Stimulated activated effector memory CD8-positive, alpha-beta T cell treated with anti-CD3 and anti-CD28 coated beads, Interleukin-12 subunit alpha, Interleukin-12 subunit beta, amount 100 ng/mL, for 72 hours (primary cell): ENCODE data around the gene GNL1.
A peak's percentile ranks its signal among the peaks of the same experiment; 100 is the strongest.
"Not testable (repeated sequence)": the region's sequence is repeated elsewhere in the genome, so short reads cannot be mapped to it uniquely, and the experiment has no call there.

ENCODE experiments used
- ATAC-seq: fragments of 150-1000 bp; cut with Tn5 transposase; 2 replicates; pipeline ENCODE4 v1.10.0; 2021
- DNase-seq, 2 donors: peaks; one replicate each; pipeline ENCODE4 v3.0.0; 2021 to 2022; ENCODE audit warnings: low spot score in 2 of 2
- H3K27ac Mint-ChIP-seq: one replicate; pipeline ENCODE4 v1.8.0; 2022; ENCODE audit warnings: mild to moderate bottlenecking, mixed read lengths
- H3K36me3 Mint-ChIP-seq: one replicate; pipeline ENCODE4 v1.8.0; 2022; ENCODE audit warnings: mild to moderate bottlenecking, mixed read lengths
- H3K4me1 Mint-ChIP-seq: one replicate; pipeline ENCODE4 v1.8.0; 2022; ENCODE audit warnings: mixed read lengths
- H3K4me3 Mint-ChIP-seq: one replicate; pipeline ENCODE4 v1.8.0; 2022; ENCODE audit warnings: mild to moderate bottlenecking, mixed read lengths
- H3K9me3 Mint-ChIP-seq: one replicate; pipeline ENCODE4 v1.8.0; 2022; ENCODE audit warnings: mixed read lengths

Gene GNL1

DNA sequence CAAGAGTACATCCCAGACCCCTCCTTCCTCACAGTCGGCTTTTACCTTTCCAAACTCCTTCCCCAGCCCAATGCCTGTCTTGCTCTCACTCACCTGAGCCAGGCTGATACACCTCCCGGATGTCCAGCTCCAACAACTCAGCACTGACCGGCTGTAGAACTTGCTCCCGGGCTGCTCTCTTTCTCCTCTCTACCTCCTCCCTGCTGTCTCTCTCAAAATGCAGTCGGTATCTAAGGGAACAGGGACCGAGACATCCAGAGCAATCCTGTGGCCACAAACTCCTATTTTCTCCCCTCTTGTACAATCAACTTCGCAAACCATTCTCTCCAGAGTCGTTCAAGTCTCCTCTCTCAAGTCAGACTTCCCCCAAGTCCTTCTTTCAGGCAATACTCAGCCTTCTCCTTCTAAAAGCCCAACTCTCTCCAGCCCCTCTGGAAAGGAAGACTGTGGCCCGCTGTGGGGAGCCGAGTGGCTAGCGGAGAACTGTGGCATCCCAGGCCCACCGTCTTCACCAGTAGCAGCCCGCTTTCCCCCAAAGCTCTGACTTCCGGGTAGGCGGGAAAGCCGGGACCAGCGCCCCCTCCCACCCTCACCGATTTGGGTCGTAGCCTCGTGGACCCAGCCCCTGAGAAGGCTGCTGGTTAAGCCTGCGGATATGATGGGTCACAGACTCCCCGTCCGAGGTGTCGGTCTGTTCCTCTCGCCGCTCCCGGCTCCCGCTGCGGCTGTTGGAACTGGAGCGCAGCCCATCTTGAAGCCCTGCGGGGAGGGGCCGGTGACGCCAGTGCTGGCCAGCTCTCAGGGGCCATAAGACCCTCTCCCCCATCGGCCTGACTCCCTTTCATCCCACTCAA lies 1.1 kb downstream of the GNL1 start:
- Mint-ChIP-seq H3K9me3 (no peaks in the 10 kb centered on the region), H3K4me1 (peaks cover 71% of the 10 kb centered on the region), H3K36me3 (peaks cover 98% of the 10 kb centered on the region), H3K4me3 (peak overlapping the region; percentile 88), H3K27ac (peak overlapping the region; percentile 97)
- peak in 1 of 2 donors; percentile 14 for DNase-seq
- no peak for ATAC-seq

DNA sequence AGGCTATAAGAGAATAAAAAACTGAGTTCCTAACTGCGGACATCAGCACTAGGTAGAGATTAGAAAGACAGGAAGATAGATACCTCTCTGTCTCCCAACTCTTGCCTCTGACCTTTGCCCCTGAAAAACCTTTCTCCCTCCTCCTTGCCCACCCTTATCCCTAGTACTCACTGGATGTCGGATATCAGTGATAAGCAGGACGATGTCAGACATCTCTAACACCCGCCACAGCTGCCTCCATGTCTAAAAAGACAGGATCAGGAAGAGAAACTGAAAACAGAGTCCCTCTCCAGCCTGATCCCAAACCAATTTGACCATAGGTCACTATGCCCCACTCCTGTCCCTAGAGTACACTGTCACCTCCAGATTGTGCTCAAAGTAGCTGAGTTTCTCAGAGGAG lies 1.9 kb downstream of the GNL1 start:
- peaks cover 98% of the 10 kb centered on the region for H3K36me3 Mint-ChIP-seq
- peak overlapping the region; percentile 88 for H3K4me3 Mint-ChIP-seq
- H3K9me3 Mint-ChIP-seq: no peaks in the 10 kb centered on the region
- no peak for DNase-seq
- peaks cover 71% of the 10 kb centered on the region for H3K4me1 Mint-ChIP-seq
- peak overlapping the region; percentile 16 for H3K27ac Mint-ChIP-seq
- ATAC-seq: no peak

DNA sequence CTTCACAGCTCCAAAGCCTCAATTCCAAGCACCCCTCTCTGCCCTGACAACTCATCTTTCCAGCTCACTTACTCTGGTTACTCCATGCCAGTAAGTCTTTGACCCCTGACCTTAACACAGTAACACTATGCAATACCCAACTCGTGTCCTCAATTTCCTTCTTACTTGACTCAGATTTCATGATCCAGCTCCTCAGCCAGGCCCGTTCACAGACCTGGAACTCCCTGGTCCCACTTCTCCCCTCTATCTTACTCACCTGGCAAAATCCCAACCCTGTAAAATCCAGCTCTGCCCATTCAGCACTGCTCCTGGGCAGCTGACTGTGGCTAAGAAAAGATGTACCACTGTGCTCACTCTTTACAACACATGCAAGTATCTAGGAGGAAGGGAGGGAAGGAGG lies 7.9 kb downstream of the GNL1 start:
- ATAC-seq (no peak), DNase-seq (no peak)
- Mint-ChIP-seq H3K4me1 (peaks cover 33% of the 10 kb centered on the region), H3K9me3 (no peaks in the 10 kb centered on the region), H3K27ac (no peak overlapping the region), H3K4me3 (no peak overlapping the region), H3K36me3 (peaks cover 75% of the 10 kb centered on the region)

DNA sequence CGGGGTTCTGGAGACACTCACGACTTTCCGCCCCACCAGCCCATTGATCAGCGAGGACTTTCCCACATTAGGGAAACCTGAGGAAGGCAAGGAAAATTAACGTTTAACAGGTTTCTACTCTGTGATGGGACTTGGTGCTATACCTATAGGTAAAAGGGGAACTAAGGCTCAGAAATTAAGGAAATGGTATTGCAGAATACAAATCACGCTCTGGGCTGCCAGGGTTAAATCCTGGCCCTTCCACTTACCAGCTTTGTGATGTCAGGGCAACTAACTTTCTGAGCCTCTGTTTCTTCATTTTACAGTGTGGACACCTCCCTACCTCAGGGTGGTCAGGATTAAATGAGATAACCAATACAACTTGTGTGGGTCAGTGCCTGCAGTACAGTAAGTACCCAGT lies 8.8 kb downstream of the GNL1 start:
- peaks cover 33% of the 10 kb centered on the region for H3K4me1 Mint-ChIP-seq
- no peak overlapping the region for H3K27ac Mint-ChIP-seq
- no peak for ATAC-seq
- no peak overlapping the region for H3K4me3 Mint-ChIP-seq
- H3K9me3 Mint-ChIP-seq: no peaks in the 10 kb centered on the region
- H3K36me3 Mint-ChIP-seq: peaks cover 66% of the 10 kb centered on the region
- DNase-seq: no peak

DNA sequence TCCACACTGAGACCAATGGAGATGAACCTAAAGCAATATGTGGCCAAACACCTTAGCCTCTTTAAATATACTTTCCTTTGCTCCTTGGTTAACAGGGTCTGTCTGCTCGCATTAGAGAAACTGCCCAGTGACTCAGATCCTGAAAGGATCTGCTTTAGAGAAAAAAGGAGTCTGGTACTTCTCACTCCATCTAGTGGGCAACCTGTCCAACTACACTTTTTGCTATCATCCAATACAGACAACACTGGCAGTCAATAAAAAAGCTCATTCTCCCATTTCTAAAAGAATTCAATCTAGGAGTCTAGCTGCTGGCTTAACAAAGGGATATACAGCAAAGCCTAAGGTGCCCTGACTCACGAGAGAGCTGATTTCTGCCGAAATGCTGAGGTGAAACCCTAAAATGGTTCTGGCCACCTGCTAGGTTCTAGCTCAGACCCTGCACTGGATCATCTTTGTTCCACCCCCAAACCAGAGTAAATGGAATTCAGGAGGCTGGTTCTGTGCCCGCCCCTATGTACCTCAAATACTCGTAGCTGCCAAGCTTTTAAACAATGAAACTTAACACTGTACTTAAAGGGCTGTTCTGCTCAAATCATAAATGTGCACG lies 11.5 kb downstream of the GNL1 start:
- Mint-ChIP-seq H3K27ac (peak overlapping the region; percentile 35), H3K36me3 (peaks cover 39% of the 10 kb centered on the region), H3K4me3 (peak overlapping the region; percentile 7), H3K4me1 (peaks cover 33% of the 10 kb centered on the region), H3K9me3 (no peaks in the 10 kb centered on the region)
- DNase-seq (no peak), ATAC-seq (peak; percentile 74)

DNA sequence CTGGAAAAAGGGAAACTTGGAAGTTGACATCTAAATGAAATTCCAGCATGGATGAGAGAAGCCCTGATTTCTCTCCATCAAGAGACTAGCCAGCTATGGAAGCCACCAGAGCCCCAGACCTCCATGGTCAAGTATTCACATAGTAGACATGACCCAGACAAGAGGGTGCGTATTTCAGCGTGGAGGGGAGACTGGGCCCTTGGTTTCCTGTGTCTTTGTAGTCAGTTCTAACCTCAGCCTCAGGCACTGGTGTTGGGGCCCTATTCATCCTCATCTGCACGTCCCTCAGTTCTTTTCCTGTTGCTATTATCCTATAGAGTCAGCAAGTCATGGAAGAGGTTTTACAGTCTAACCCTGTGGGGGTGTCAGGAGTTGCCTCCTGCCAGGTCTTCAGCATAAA lies 12.5 kb downstream of the GNL1 start:
- DNase-seq (no peak), ATAC-seq (peak; percentile 39)
- H3K9me3 Mint-ChIP-seq: no peaks in the 10 kb centered on the region
- H3K4me1 Mint-ChIP-seq: peaks cover 33% of the 10 kb centered on the region
- peaks cover 29% of the 10 kb centered on the region for H3K36me3 Mint-ChIP-seq
- peak overlapping the region; percentile 35 for H3K27ac Mint-ChIP-seq
- H3K4me3 Mint-ChIP-seq: no peak overlapping the region

DNA sequence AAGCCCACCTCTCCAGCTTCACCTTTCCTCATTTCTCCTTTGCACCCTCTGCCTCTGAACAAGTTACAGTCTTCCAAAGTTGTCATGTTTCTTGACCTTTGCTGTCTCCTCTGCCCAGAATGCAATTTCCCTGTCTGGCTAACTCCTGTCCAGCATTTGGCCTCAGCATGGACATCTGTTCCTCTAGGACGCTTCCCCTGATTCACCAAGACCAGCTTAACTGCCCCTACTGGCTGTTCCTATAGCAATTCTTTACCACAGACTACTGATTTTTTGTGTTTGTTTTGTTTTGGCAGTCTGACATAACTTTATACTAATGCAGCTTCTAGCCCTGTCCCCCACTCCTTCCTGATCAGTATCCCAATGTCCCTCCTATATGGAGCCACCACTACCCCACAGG lies 13.4 kb downstream of the GNL1 start:
- peak overlapping the region; percentile 70 for H3K4me3 Mint-ChIP-seq
- H3K36me3 Mint-ChIP-seq: peaks cover 20% of the 10 kb centered on the region
- peak overlapping the region; percentile 15 for H3K27ac Mint-ChIP-seq
- ATAC-seq: no peak
- no peaks in the 10 kb centered on the region for H3K9me3 Mint-ChIP-seq
- H3K4me1 Mint-ChIP-seq: peaks cover 33% of the 10 kb centered on the region
- no peak for DNase-seq

DNA sequence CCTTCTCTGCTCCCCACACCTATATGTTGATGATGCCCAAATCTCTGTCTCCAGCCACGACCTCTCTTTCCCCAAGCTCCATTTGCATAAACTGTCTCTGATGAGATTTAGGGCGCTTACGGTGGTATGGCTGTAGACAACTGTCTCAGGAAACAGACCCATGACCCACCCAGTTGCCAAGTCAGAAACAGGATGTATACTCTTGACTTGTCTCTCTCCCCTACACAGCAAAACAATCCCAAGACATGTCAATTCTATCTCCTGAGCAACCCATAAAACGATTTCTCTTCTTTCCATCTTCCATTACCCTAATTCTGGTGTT lies 13.9 kb downstream of the GNL1 start:
- Mint-ChIP-seq H3K4me1 (peaks cover 33% of the 10 kb centered on the region), H3K36me3 (peaks cover 19% of the 10 kb centered on the region), H3K9me3 (no peaks in the 10 kb centered on the region), H3K4me3 (peak overlapping the region; percentile 70), H3K27ac (peak overlapping the region; percentile 15)
- DNase-seq: no peak
- peak; percentile 56 for ATAC-seq

DNA sequence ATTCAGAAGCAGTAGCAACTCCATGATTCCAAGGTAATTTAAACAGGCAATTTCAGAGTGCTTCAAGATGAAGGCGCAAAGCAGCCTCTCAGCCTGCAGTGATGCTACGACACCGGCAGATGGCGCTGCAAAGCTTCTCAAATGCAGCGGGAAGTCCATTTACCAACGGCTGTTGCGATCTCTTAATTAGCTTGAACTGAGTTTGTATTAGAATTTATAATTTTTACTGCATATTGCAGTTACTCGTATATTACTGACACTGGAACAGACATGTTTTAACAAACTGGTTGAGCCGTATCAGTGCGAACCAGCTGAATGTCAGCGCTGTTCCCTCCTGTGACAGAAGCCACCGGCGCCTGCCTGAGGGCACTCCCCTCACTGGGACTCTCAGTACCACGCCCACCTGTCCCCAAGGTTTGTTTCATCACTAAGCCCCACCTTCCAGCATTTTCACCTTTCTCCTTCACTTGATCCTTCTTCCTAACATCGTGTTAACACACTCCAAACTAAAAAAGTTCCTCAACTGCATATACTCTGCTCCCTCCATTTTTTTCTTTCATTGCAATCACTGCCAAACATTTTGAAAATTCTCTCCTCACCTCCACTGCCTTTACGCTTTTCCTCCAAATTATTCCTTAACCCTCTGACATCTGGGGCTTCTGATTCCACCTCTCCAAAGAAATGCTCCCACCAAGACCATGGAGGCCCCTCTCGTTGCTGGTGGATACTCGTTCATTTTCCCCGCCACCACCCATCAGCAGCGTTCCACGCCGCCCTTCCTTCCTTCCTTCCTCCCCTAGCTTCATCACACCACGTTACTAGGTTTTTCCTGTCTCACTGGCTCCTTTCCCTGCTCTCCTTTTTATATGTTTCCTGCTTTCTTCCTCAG lies 14.5 kb downstream of the GNL1 start:
- Mint-ChIP-seq H3K4me3 (peak overlapping the region; percentile 70), H3K27ac (peak overlapping the region; percentile 15)

DNA sequence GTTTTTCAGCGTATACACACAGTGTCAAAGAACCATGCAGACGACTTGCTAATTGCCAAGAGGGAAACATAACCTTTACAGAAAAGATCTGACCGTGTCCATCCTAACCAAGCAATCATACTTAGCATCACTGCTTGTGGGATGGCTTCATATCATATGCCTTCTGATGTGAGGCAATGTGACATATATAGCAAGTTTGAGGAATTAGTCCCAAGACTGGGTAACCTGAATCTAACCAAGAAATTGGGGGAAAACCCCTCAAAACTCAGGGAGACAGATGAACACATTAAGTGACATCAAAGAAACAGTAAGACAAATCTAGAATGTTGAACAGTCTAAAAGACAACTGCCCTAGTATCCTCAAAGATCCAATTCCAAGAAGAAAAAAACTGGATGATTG lies 18.4 kb downstream of the GNL1 start:
- Mint-ChIP-seq H3K9me3 (no peaks in the 10 kb centered on the region), H3K4me3 (no peak overlapping the region), H3K27ac (no peak overlapping the region), H3K4me1 (peaks cover 29% of the 10 kb centered on the region), H3K36me3 (no peaks in the 10 kb centered on the region)
- ATAC-seq: no peak
- no peak for DNase-seq

More for the DNA sequence above, 14.5 kb downstream of the GNL1 start:
- Mint-ChIP-seq H3K9me3 (no peaks in the 10 kb centered on the region), H3K4me1 (peaks cover 33% of the 10 kb centered on the region), H3K36me3 (peaks cover 14% of the 10 kb centered on the region)
- DNase-seq (peak; percentile 75 to 82), ATAC-seq (peak; percentile 89)

DNA sequence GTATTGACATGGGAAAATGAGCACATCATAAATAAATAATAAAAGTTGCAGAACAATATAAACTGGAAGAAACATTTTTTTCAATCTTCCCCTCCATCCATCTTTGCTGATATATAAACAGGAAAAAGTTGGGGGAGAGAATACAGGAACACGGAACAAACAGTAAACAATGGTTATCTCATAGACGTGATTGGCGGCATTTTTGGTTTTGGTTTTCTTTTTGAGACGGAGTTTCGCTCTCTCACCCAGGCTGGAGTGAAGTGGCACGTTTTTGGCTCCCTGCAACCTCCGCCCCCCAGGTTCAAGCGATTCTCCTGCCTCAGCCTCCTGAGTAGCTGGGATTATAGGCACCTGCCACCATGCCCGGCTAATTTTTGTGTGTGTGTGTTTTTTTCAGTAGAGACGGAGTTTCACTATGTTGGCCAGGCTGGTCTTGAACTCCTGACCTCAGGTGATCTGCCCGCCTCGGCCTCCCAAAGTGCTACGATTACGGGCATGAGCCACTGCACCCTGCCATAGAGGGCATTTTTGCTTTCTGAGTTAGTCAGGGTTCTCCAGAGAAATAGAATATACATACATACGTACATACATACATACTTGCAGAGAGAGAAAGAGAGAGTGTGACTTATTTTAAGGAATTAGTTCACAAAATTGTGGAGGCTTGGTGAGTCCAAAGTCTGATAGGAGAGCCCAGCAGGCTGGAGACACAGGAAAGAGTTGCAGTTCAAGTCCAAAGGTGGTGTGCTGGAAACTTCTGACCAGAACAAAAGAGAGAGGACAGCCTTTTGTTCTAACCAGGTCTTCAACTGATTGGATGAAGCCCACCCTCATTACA lies 22.6 kb downstream of the GNL1 start:
- DNase-seq (no peak), ATAC-seq (no peak)
- peaks cover 41% of the 10 kb centered on the region for H3K4me1 Mint-ChIP-seq
- H3K36me3 Mint-ChIP-seq: no peaks in the 10 kb centered on the region
- no peaks in the 10 kb centered on the region for H3K9me3 Mint-ChIP-seq
- H3K4me3 Mint-ChIP-seq: peak overlapping the region; percentile 67
- H3K27ac Mint-ChIP-seq: peak overlapping the region; percentile 91

DNA sequence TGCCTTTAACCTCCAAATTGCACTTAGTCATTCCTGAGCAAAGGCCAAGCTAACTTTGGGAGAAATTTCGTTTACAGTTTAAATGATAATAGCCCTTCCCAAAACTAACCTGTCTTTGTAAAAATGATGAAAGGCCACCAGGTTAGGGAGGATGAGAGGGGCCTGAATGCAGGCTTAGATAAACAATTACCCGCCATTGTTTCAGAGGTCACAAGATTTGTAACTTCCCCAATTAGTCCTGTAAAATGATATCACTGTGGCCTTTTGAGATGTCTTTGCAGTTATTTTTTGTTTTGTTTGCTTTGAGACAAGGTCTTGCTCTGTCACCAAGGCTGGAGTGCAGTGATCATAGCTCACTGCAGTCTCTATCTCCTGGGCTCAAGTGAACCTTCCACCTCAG lies 26.3 kb downstream of the GNL1 start:
- Mint-ChIP-seq H3K4me3 (peak overlapping the region; percentile 23), H3K27ac (peak overlapping the region; percentile 97), H3K9me3 (no peaks in the 10 kb centered on the region), H3K36me3 (peaks cover 12% of the 10 kb centered on the region), H3K4me1 (peaks cover 68% of the 10 kb centered on the region)
- DNase-seq (no peak), ATAC-seq (no peak)

DNA sequence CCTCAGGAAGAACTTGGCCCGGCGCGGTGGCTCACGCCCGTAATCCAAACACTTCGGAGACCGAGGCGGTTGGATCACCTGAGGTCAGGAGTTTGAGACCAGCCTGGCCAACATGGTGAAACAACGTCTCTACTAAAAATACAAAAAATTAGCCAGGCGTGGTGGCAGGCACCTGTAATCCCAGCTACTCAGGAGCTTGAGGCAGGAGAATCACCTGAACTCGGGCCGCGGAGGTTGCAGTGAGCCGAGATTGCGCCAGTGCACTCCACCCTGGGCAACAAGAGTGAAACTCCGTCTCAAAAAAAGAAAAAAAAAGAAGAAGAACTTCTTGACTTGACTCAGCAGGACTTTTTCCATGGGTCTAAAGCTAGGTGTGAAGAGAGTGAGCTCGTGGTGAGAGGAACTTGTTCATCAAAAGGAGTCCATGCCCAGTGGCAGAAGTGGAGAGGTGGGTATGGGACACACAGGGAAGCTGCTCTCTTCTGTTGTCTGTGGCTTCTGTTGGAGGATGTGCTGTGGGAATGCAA lies 26.9 kb downstream of the GNL1 start:
- not testable (repeated sequence) for H3K9me3 Mint-ChIP-seq, DNase-seq
- peak overlapping the region; percentile 97 for H3K27ac Mint-ChIP-seq
- ATAC-seq: peak; percentile 81
- H3K4me3 Mint-ChIP-seq: peak overlapping the region; percentile 23
- peaks cover 74% of the 10 kb centered on the region for H3K4me1 Mint-ChIP-seq
- peaks cover 12% of the 10 kb centered on the region for H3K36me3 Mint-ChIP-seq

DNA sequence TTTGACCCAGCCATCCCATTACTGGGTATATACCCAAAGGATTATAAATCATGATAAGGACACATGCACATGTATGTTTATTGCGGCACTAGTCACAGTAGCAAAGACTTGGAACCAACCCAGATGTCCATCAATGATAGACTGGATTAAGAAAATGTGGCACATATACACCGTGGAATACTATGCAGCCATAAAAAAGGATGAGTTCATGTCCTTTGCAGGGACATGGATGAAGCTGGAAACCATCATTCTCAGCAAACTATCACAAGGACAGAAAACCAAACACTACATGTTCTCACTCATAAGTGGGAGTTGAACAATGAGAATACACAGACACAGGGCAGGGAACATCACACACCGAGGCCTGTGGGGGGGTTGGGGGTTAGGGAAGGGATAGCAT lies 29.8 kb downstream of the GNL1 start:
- Mint-ChIP-seq H3K4me1 (peaks cover 76% of the 10 kb centered on the region), H3K36me3 (peaks cover 12% of the 10 kb centered on the region)
- H3K27ac Mint-ChIP-seq, ATAC-seq, DNase-seq, H3K4me3 Mint-ChIP-seq, H3K9me3 Mint-ChIP-seq: not testable (repeated sequence)
